ENCODE measurements around the gene GDF2.

The GDF2 gene

DNA sequence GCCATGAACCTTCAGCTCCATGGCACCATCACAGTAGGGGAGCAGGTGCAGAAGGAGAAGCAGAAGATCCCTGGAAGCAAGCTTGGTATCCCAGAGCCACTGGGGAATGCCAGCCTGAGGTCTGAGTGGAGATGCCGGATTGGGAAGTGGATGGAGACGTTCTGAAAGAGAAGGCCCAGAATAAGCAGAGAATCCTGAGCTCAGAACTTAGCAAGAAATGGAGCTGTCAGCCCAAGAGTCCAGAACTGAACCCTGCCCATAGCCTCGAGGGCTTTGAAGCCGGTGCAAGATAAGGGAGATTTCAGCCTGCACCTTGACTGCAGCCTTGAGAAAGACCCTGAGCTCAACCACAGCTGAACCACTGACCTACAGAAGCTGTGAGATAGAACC is 36.1 kb upstream of the GDF2 start:
- DNase-seq, result no peak
- Mint-ChIP-seq H3K27ac (peak overlapping the region; percentile 3 to 11), H3K36me3 (ENCODE audit: insufficient read depth) (no peaks in the 10 kb centered on the region), H3K9me3 (no peaks in the 10 kb centered on the region), H3K27me3 (peaks cover 0 to 20% of the 10 kb centered on the region in 2 donors), H3K4me1 (ENCODE audit: low read depth in 2 of 2) (peaks cover 5 to 9% of the 10 kb centered on the region in 2 donors), H3K4me3 (no peak overlapping the region)
- ATAC-seq (replicated peaks), result no peak

DNA sequence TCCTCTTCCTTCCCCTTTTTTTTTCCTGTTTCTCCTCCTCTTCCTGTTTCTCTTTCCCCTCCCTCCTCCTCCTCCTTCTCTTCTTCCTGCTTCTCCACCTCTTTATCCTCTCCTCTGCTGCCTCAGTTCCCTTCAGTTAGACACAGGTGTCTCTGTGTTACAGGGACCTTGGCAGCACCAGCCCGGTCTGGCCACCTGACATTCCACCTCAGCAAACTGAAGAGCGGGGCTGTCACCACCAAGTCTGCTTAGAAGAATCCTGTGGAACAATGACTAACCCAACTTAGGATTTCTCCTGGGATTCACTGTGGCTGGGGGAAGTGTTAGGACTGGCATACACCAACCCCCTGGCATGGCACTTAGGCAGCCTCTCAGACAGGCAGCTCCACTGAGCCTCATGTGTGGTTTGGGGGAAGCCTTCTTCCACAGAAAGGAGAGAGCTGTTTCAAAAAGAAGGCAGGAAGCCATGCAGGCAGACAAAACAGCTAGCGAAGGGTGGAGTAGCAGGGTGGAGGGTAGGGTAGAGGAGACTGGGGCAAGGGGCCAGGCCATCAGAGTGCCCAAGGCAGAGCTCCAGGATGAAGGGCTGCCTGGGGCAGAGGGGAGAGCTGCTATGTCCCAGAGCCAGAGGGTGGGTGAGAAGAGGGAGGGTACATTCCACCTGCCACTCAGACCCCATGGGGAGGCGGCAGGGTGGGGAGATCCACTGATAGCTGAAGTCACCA is 35.5 kb upstream of the GDF2 start:
- Mint-ChIP-seq H3K27me3 (peaks cover 0 to 20% of the 10 kb centered on the region in 2 donors), H3K4me1 (ENCODE audit: low read depth in 2 of 2) (peaks cover 5 to 9% of the 10 kb centered on the region in 2 donors), H3K9me3 (no peaks in the 10 kb centered on the region), H3K27ac (no peak overlapping the region), H3K4me3 (no peak overlapping the region), H3K36me3 (ENCODE audit: insufficient read depth) (no peaks in the 10 kb centered on the region)
- DNase-seq (no peak), ATAC-seq (replicated peaks) (no peak)

DNA sequence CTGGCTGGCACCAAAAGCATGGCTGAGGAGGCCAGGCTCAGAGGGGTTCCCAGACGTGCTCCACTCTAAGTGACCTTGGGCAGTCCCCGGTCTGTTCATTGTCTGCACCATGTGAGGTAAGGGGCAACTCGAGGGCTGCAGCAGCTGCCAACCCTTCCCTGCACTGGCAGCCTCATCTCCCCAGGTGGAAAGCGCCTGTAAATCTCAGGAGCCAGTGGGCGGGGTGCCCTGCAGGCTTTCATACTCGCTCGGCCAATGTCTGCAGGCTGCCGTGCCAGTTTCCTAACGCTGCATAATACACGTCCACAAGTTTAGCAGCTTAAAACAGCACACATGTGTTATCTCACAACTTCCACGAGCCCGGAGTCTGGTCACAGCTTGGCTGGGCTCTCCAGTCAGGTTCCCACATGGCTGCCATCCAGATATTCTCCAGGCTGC is 34.9 kb upstream of the GDF2 start:
- peaks cover 0 to 14% of the 10 kb centered on the region in 2 donors for H3K27me3 Mint-ChIP-seq
- H3K36me3 Mint-ChIP-seq (ENCODE audit: insufficient read depth), result no peaks in the 10 kb centered on the region
- no peak overlapping the region for H3K4me3 Mint-ChIP-seq
- ATAC-seq (replicated peaks), result no peak
- no peak for DNase-seq
- H3K9me3 Mint-ChIP-seq, result no peaks in the 10 kb centered on the region
- H3K4me1 Mint-ChIP-seq (ENCODE audit: low read depth in 2 of 2), result peaks cover 5 to 9% of the 10 kb centered on the region in 2 donors
- H3K27ac Mint-ChIP-seq, result no peak overlapping the region

DNA sequence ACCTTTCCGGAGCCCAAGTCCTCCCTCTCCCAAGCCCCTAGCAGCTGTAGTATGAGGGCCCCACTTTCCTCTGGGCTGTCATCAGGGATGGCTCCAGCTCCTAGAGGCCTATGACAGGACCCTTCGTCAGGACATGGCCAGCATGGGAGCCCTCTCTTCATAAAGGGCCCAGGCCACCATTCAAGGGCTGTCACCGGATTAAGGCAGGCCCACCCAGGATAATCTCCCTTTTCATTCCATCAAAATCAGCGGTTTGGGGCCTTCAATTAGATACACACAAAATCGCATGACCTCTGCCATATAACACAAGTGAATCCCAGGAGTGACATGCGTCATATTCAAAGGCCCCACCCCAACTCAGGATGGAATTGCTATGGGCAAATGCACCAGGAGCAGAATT is 34.4 kb upstream of the GDF2 start:
- Mint-ChIP-seq H3K9me3 (no peaks in the 10 kb centered on the region), H3K36me3 (ENCODE audit: insufficient read depth) (no peaks in the 10 kb centered on the region), H3K27ac (no peak overlapping the region), H3K27me3 (peaks cover 0 to 10% of the 10 kb centered on the region in 2 donors), H3K4me3 (no peak overlapping the region), H3K4me1 (ENCODE audit: low read depth in 2 of 2) (peaks cover 5 to 9% of the 10 kb centered on the region in 2 donors)
- no peak for DNase-seq
- ATAC-seq (replicated peaks), result no peak

- Mint-ChIP-seq H3K4me1 (ENCODE audit: low read depth in 2 of 2) (peaks cover 5 to 9% of the 10 kb centered on the region in 2 donors), H3K4me3 (no peak overlapping the region), H3K27me3 (peaks cover 0 to 9% of the 10 kb centered on the region in 2 donors), H3K36me3 (ENCODE audit: insufficient read depth) (no peaks in the 10 kb centered on the region), H3K27ac (no peak overlapping the region), H3K9me3 (no peaks in the 10 kb centered on the region)
- no peak for DNase-seq
- ATAC-seq (replicated peaks), result no peak
These were observed 34.0 kb upstream of the GDF2 start for GRCh38 chr10:47288236-47288635.

DNA sequence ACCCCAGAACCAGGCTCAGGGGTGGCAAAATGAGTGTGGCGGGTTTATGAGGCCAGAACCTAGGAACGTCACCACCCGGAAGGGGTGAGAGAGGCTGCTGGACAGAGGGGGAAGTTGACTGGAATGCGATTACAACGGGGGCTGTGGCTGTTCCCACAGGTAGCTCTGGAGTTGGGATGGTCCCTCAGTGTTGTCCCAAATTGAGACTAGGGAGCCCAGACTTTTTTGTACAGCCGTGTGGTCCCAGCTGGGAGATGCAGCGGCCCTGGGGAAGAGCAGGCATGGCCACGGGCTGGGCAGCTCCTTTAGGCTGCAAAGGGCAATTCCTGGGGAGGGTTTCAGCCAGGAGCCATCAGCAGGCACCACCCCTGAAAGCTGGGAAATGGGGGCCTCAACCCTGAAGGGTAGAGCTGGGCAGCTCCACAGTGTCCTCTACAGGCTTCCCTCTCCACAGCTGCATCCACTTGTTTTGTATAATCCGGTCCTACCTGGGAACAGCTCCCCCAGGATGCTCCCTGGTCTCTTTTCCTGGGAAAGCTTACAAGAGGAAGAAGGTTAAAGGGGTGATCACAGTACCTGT is 33.2 kb upstream of the GDF2 start:
- Mint-ChIP-seq H3K27ac (no peak overlapping the region), H3K27me3 (peaks cover 0 to 9% of the 10 kb centered on the region in 2 donors), H3K4me3 (no peak overlapping the region), H3K9me3 (no peaks in the 10 kb centered on the region), H3K4me1 (ENCODE audit: low read depth in 2 of 2) (peaks cover 5 to 9% of the 10 kb centered on the region in 2 donors), H3K36me3 (ENCODE audit: insufficient read depth) (no peaks in the 10 kb centered on the region)
- no peak for ATAC-seq (replicated peaks)
- no peak for DNase-seq

DNA sequence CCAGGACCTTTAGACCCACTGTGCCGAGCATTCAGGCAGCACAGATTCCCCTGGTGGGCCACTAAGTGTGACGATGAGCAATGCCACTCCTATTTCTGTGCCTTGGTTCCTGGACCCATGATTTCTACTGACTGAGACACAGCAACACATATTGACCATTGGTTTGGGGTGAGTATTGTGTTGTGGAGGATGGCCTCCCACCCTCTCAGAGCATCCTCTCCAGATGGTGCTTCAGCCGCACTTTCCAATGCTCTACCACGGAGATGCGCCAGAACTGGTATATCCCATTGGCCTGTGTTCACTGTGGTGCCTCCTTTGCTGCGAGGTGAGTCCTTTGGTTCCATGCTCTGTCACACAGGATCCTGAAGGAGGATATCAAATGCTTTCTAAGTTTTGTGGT is 32.3 kb upstream of the GDF2 start:
- no peak for DNase-seq
- no peaks in the 10 kb centered on the region for H3K9me3 Mint-ChIP-seq
- no peak overlapping the region for H3K27ac Mint-ChIP-seq
- H3K4me3 Mint-ChIP-seq, result no peak overlapping the region
- no peaks in the 10 kb centered on the region for H3K36me3 Mint-ChIP-seq (ENCODE audit: insufficient read depth)
- peaks cover 5 to 9% of the 10 kb centered on the region in 2 donors for H3K4me1 Mint-ChIP-seq (ENCODE audit: low read depth in 2 of 2)
- ATAC-seq (replicated peaks), result no peak
- peaks cover 0 to 9% of the 10 kb centered on the region in 2 donors for H3K27me3 Mint-ChIP-seq

- Mint-ChIP-seq H3K36me3 (ENCODE audit: insufficient read depth) (no peaks in the 10 kb centered on the region), H3K27ac (no peak overlapping the region), H3K4me3 (no peak overlapping the region), H3K27me3 (peaks cover 0 to 6% of the 10 kb centered on the region in 2 donors), H3K4me1 (ENCODE audit: low read depth in 2 of 2) (peaks cover 5 to 8% of the 10 kb centered on the region in 2 donors), H3K9me3 (no peaks in the 10 kb centered on the region)
- DNase-seq (no peak), ATAC-seq (replicated peaks) (no peak)
These were observed 31.9 kb upstream of the GDF2 start for GRCh38 chr10:47290338-47290737.

DNA sequence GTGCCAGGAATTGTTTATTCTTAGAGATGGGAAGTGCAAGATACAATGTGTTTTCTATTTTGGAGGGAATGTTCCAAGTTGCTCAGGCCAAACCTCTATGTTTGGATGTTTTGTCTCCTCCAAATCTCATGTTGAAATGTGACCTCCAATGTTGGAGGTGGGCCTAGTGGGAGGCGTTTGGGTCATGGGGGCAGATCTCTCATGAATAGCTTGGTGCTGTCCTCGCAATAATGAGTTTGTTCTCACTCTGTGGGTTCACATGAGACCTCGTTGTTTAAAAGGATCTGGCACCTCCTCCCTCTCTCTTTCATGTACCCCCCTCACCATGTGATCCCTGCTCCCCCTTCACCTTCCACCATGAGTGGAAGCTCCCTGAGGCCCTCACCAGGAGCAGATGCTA is 30.6 kb upstream of the GDF2 start:
- no peak for ATAC-seq (replicated peaks)

DNA sequence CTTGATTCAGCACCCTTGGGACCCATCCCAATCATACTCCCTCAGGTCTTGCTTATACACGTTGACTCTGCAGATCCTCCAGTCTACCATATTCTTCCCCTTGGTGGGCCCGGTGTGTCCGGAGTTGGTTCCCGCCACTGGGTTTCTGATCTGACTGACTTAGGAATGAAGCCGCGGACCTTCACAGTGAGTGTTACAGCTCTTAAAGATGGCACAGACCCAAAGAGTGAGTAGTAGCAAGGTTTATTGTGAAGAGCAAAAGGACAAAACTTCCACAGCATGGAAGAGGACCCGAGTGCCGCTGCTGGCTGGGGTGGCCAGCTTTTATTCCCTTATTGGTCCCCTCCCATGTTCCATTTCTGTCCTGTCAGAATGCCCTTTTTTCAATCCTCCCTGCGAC is 28.2 kb upstream of the GDF2 start:
- DNase-seq (no peak), ATAC-seq (replicated peaks) (no peak)
- Mint-ChIP-seq H3K36me3 (ENCODE audit: insufficient read depth) (no peaks in the 10 kb centered on the region), H3K4me3 (no peak overlapping the region), H3K27ac (no peak overlapping the region), H3K4me1 (ENCODE audit: low read depth in 2 of 2) (no peaks in the 10 kb centered on the region), H3K27me3 (no peaks in the 10 kb centered on the region), H3K9me3 (no peaks in the 10 kb centered on the region)

More for the DNA sequence above, 30.6 kb upstream of the GDF2 start:
- DNase-seq, result no peak
- Mint-ChIP-seq H3K36me3 (ENCODE audit: insufficient read depth) (no peaks in the 10 kb centered on the region), H3K27me3 (no peaks in the 10 kb centered on the region), H3K27ac (no peak overlapping the region), H3K4me1 (ENCODE audit: low read depth in 2 of 2) (peaks cover 0 to 2% of the 10 kb centered on the region in 2 donors), H3K4me3 (no peak overlapping the region), H3K9me3 (no peaks in the 10 kb centered on the region)

DNA sequence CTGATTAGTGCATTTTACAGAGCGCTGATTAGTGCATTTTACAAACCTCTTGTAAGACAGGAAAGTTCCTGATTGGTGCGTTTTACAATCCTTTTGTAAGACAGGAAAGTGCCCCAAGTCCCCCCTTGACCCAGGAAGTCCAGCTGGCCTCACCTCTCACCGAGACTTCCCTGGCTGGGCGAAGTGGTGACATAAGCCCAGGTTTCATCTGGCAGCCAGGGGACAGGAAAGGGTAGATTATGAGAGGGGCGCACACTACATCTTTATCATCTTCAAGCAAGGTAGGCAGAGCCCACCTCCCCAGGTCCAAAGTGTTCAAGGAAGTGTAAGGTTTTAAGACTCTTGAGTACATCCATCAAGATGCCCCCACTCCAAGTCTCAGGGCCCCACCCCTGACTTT is 27.8 kb upstream of the GDF2 start:
- peaks cover 0 to 1% of the 10 kb centered on the region in 2 donors for H3K27me3 Mint-ChIP-seq
- H3K4me1 Mint-ChIP-seq (ENCODE audit: low read depth in 2 of 2), result no peaks in the 10 kb centered on the region
- DNase-seq, result no peak
- no peaks in the 10 kb centered on the region for H3K36me3 Mint-ChIP-seq (ENCODE audit: insufficient read depth)
- no peak overlapping the region for H3K4me3 Mint-ChIP-seq
- no peak overlapping the region for H3K27ac Mint-ChIP-seq
- no peak for ATAC-seq (replicated peaks)
- H3K9me3 Mint-ChIP-seq, result no peaks in the 10 kb centered on the region

GRCh38 chr10:47295411-47295810 is 26.8 kb upstream of the GDF2 start:
- Mint-ChIP-seq H3K4me3 (no peak overlapping the region), H3K27me3 (peaks cover 0 to 5% of the 10 kb centered on the region in 2 donors), H3K9me3 (no peaks in the 10 kb centered on the region), H3K27ac (no peak overlapping the region), H3K36me3 (ENCODE audit: insufficient read depth) (no peaks in the 10 kb centered on the region), H3K4me1 (ENCODE audit: low read depth in 2 of 2) (no peaks in the 10 kb centered on the region)
- DNase-seq (no peak), ATAC-seq (replicated peaks) (no peak)

- ATAC-seq (replicated peaks) (no peak), DNase-seq (no peak)
- Mint-ChIP-seq H3K4me1 (ENCODE audit: low read depth in 2 of 2) (peaks cover 0 to 3% of the 10 kb centered on the region in 2 donors), H3K36me3 (ENCODE audit: insufficient read depth) (no peaks in the 10 kb centered on the region), H3K27me3 (peaks cover 9 to 11% of the 10 kb centered on the region in 2 donors), H3K27ac (no peak overlapping the region), H3K4me3 (no peak overlapping the region), H3K9me3 (no peaks in the 10 kb centered on the region)
These were observed 25.9 kb upstream of the GDF2 start for GRCh38 chr10:47296156-47296894.

GRCh38 chr10:47296941-47297340 is 25.3 kb upstream of the GDF2 start:
- DNase-seq (no peak), ATAC-seq (replicated peaks) (no peak)
- H3K36me3 Mint-ChIP-seq (ENCODE audit: insufficient read depth), result no peaks in the 10 kb centered on the region
- no peak overlapping the region for H3K27ac Mint-ChIP-seq
- peaks cover 11% of the 10 kb centered on the region in 2 donors for H3K27me3 Mint-ChIP-seq
- H3K9me3 Mint-ChIP-seq, result no peaks in the 10 kb centered on the region
- H3K4me3 Mint-ChIP-seq, result no peak overlapping the region
- H3K4me1 Mint-ChIP-seq (ENCODE audit: low read depth in 2 of 2), result peaks cover 0 to 3% of the 10 kb centered on the region in 2 donors

Measured in effector memory CD8-positive, alpha-beta T cell (primary cell).